ENCODE results near the gene NAALADL2. TPM values are rescaled to one million over a fixed set of nuclear protein-coding genes. Genes with fewer than 3 reads are reported as not detected.

The NAALADL2 gene
- total and polyA plus RNA-seq, 9 of the 15 experiments (the other 6 are each of a cell fraction or from before 2014, with no cell fraction given), result 0.29 to 1.1 (median 0.79) TPM; not detected in 1

DNA sequence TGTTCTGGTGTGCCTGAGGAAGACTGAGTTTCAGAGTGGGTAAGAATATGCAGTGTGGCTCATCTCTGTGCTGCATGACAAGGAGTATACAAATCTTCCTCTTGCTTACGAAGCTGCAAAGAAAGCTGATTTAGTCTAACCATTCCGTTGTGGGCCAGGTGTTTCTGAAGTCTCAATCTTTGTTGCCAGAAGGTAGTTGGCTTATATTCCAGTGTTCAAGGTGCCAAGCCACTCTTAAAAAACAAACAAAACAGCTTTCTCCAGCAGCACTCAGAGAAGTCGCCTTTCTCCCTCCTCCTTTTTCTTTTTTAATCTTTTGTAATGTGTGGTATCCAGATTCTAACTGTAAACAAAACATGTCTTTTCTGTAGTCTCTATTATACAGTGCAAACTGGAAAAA, 872.4 kb downstream of the NAALADL2 start:
- in situ Hi-C loops (cut with MboI) (no loop called here), intact Hi-C loops (cut with micrococcal nuclease) (no loop called here)
- H3K27ac ChIP-seq (ENCODE audit: extremely low read depth, low read depth, low read length), result no peak overlapping the region
- no peaks in the 10 kb centered on the region for H3K27me3 ChIP-seq (ENCODE audit: control insufficient read depth in 2 of 2, insufficient read depth in 2 of 2, low read length in 2 of 2)
- DNase-seq (ENCODE audit: extremely low read depth in 1 of 4, low spot score in 3 of 4), result no peak
- ATAC-seq, result no peak
- H3K4me1 ChIP-seq (replicated peaks in 1 of 2; ENCODE audit: control insufficient read depth in 2 of 2, insufficient read depth in 2 of 2, low read length in 2 of 2), result no peaks in the 10 kb centered on the region
- H3K9me3 ChIP-seq (replicated peaks; ENCODE audit: control insufficient read depth, insufficient read depth, low read depth, low read length), result peaks cover 2% of the 10 kb centered on the region
- no peaks in the 10 kb centered on the region for H3K79me2 ChIP-seq (ENCODE audit: control insufficient read depth, insufficient read depth, low read length)
- CTCF ChIA-PET (ENCODE audit: low intra/inter-chr PET ratio), result no interaction called here
- H3K9ac ChIP-seq (ENCODE audit: insufficient read depth in 1 of 2, low read depth in 2 of 2, low read length in 2 of 2), result no peak overlapping the region
- BruUV-seq (replicated peaks), result no TSS peak
- H3K9me1 ChIP-seq (ENCODE audit: control insufficient read depth, insufficient read depth, low read length), result no peaks in the 10 kb centered on the region
- no peaks in the 10 kb centered on the region for H3K36me3 ChIP-seq (ENCODE audit: control insufficient read depth, insufficient read depth, low read length)
- H3K4me3 ChIP-seq, result no peak overlapping the region
- H4K20me1 ChIP-seq (replicated peaks; ENCODE audit: control insufficient read depth, insufficient read depth, low read length), result no peaks in the 10 kb centered on the region
- no peak for FAIRE-seq
- no peak overlapping the region for H3K4me2 ChIP-seq (ENCODE audit: insufficient read depth, low read length)
- POLR2A ChIA-PET, result no interaction called here
- H2AFZ ChIP-seq (ENCODE audit: low read depth, low read length), result no peak overlapping the region
- 0% methylated on average over 3 of the region's 3 CpGs for WGBS (ENCODE audit: insufficient coverage, low coverage, missing lambda C conversion rate)
- TF ChIP-seq ZNF140 (CRISPR knock-in tag; IDR thresholded peaks at IDR 0.05) (no peak), NRF1 (conservative IDR thresholded peaks at IDR 0.05 in 1 of 2, IDR thresholded peaks at IDR 0.05 in 1 of 2) (no peak), SREBF2 (CRISPR knock-in tag; IDR thresholded peaks at IDR 0.05) (no peak), SPI1 (IDR thresholded peaks at IDR 0.05; ENCODE audit: borderline replicate concordance, low read depth, low read length) (no peak), PTBP1 (IDR thresholded peaks at IDR 0.05; ENCODE audit: low read depth, low read length) (no peak), GABPA (tag; conservative IDR thresholded peaks at IDR 0.05; ENCODE audit: low read depth) (no peak), MYC (IDR thresholded peaks at IDR 0.05; ENCODE audit: low read depth, low read length) (no peak), MYC (CRISPR knock-in tag; IDR thresholded peaks at IDR 0.05; ENCODE audit: borderline replicate concordance, low read depth) (no peak), IRF2 (CRISPR knock-in tag; IDR thresholded peaks at IDR 0.05) (no peak), XRCC5 (IDR thresholded peaks at IDR 0.05; ENCODE audit: low read depth, low read length) (no peak)
- TF ChIP-seq, protein P1, sequence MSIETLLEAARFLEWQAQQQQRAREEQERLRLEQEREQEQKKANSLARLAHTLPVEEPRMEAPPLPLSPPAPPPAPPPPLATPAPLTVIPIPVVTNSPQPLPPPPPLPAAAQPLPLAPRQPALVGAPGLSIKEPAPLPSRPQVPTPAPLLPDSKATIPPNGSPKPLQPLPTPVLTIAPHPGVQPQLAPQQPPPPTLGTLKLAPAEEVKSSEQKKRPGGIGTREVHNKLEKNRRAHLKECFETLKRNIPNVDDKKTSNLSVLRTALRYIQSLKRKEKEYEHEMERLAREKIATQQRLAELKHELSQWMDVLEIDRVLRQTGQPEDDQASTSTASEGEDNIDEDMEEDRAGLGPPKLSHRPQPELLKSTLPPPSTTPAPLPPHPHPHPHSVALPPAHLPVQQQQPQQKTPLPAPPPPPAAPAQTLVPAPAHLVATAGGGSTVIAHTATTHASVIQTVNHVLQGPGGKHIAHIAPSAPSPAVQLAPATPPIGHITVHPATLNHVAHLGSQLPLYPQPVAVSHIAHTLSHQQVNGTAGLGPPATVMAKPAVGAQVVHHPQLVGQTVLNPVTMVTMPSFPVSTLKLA (conservative IDR thresholded peaks at IDR 0.05), result no peak
- TF ChIP-seq, protein P2, sequence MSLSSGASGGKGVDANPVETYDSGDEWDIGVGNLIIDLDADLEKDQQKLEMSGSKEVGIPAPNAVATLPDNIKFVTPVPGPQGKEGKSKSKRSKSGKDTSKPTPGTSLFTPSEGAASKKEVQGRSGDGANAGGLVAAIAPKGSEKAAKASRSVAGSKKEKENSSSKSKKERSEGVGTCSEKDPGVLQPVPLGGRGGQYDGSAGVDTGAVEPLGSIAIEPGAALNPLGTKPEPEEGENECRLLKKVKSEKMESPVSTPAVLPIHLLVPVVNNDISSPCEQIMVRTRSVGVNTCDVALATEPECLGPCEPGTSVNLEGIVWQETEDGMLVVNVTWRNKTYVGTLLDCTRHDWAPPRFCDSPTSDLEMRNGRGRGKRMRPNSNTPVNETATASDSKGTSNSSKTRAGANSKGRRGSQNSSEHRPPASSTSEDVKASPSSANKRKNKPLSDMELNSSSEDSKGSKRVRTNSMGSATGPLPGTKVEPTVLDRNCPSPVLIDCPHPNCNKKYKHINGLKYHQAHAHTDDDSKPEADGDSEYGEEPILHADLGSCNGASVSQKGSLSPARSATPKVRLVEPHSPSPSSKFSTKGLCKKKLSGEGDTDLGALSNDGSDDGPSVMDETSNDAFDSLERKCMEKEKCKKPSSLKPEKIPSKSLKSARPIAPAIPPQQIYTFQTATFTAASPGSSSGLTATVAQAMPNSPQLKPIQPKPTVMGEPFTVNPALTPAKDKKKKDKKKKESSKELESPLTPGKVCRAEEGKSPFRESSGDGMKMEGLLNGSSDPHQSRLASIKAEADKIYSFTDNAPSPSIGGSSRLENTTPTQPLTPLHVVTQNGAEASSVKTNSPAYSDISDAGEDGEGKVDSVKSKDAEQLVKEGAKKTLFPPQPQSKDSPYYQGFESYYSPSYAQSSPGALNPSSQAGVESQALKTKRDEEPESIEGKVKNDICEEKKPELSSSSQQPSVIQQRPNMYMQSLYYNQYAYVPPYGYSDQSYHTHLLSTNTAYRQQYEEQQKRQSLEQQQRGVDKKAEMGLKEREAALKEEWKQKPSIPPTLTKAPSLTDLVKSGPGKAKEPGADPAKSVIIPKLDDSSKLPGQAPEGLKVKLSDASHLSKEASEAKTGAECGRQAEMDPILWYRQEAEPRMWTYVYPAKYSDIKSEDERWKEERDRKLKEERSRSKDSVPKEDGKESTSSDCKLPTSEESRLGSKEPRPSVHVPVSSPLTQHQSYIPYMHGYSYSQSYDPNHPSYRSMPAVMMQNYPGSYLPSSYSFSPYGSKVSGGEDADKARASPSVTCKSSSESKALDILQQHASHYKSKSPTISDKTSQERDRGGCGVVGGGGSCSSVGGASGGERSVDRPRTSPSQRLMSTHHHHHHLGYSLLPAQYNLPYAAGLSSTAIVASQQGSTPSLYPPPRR (CRISPR knock-in tag; IDR thresholded peaks at IDR 0.05; ENCODE audit: borderline replicate concordance), result no peak
- TF ChIP-seq, protein P3, sequence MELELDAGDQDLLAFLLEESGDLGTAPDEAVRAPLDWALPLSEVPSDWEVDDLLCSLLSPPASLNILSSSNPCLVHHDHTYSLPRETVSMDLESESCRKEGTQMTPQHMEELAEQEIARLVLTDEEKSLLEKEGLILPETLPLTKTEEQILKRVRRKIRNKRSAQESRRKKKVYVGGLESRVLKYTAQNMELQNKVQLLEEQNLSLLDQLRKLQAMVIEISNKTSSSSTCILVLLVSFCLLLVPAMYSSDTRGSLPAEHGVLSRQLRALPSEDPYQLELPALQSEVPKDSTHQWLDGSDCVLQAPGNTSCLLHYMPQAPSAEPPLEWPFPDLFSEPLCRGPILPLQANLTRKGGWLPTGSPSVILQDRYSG (tag; conservative IDR thresholded peaks at IDR 0.05; ENCODE audit: low read depth), result no peak
- TF ChIP-seq, protein P4, sequence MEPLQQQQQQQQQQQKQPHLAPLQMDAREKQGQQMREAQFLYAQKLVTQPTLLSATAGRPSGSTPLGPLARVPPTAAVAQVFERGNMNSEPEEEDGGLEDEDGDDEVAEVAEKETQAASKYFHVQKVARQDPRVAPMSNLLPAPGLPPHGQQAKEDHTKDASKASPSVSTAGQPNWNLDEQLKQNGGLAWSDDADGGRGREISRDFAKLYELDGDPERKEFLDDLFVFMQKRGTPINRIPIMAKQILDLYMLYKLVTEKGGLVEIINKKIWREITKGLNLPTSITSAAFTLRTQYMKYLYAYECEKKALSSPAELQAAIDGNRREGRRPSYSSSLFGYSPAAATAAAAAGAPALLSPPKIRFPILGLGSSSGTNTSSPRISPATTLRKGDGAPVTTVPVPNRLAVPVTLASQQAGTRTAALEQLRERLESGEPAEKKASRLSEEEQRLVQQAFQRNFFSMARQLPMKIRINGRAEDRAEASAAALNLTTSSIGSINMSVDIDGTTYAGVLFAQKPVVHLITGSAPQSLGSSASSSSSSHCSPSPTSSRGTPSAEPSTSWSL (CRISPR knock-in tag; IDR thresholded peaks at IDR 0.05; ENCODE audit: borderline replicate concordance), result no peak
